ENCODE results near the gene EPHB1.

DNA sequence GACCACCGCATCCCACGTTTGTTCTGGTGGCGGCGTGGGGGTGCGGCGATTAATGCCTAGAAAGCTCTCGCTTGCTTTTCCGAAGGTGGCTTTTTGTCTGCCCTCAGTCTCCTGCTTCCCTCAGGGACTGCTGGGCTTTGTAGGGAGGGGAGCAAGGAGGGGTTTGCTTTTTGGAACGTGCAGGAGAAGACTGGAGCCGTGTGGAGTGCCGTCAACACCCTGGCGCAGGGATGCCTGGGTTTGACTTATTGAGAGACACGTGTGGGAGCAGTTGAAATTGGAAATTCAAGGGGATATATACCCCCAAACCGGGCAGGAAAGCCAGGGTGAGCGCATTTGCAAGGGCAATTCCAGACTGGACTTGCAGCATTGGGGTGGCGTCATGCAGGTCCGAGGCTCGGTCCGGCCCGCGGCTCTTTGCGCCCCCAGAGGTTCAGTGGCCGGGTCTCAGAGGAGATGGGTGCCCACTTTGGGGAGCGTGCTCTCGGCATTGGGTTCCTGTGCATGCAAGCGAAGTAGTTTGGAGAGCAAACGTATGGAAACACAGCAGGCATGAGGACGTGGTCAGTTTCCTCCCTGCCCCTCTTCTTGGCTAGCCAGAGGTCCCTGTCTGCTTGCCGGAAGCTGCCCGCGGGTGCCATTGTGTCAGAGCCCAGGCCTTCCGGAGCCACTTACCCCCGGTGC, 2.1 kb downstream of the EPHB1 start:
- no peak for TF ChIP-seq ZFX (IDR thresholded peaks at IDR 0.05)
- TF ChIP-seq, protein P1, sequence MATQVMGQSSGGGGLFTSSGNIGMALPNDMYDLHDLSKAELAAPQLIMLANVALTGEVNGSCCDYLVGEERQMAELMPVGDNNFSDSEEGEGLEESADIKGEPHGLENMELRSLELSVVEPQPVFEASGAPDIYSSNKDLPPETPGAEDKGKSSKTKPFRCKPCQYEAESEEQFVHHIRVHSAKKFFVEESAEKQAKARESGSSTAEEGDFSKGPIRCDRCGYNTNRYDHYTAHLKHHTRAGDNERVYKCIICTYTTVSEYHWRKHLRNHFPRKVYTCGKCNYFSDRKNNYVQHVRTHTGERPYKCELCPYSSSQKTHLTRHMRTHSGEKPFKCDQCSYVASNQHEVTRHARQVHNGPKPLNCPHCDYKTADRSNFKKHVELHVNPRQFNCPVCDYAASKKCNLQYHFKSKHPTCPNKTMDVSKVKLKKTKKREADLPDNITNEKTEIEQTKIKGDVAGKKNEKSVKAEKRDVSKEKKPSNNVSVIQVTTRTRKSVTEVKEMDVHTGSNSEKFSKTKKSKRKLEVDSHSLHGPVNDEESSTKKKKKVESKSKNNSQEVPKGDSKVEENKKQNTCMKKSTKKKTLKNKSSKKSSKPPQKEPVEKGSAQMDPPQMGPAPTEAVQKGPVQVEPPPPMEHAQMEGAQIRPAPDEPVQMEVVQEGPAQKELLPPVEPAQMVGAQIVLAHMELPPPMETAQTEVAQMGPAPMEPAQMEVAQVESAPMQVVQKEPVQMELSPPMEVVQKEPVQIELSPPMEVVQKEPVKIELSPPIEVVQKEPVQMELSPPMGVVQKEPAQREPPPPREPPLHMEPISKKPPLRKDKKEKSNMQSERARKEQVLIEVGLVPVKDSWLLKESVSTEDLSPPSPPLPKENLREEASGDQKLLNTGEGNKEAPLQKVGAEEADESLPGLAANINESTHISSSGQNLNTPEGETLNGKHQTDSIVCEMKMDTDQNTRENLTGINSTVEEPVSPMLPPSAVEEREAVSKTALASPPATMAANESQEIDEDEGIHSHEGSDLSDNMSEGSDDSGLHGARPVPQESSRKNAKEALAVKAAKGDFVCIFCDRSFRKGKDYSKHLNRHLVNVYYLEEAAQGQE (IDR thresholded peaks at IDR 0.05; ENCODE audit: low read depth) = no peak
- TF ChIP-seq, protein P2, sequence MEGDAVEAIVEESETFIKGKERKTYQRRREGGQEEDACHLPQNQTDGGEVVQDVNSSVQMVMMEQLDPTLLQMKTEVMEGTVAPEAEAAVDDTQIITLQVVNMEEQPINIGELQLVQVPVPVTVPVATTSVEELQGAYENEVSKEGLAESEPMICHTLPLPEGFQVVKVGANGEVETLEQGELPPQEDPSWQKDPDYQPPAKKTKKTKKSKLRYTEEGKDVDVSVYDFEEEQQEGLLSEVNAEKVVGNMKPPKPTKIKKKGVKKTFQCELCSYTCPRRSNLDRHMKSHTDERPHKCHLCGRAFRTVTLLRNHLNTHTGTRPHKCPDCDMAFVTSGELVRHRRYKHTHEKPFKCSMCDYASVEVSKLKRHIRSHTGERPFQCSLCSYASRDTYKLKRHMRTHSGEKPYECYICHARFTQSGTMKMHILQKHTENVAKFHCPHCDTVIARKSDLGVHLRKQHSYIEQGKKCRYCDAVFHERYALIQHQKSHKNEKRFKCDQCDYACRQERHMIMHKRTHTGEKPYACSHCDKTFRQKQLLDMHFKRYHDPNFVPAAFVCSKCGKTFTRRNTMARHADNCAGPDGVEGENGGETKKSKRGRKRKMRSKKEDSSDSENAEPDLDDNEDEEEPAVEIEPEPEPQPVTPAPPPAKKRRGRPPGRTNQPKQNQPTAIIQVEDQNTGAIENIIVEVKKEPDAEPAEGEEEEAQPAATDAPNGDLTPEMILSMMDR (IDR thresholded peaks at IDR 0.05 in 2 of 3, conservative IDR thresholded peaks at IDR 0.05 in 1 of 3; ENCODE audit: borderline replicate concordance in 1 of 3, insufficient read depth in 1 of 3, low read depth in 2 of 3, low read length in 2 of 3) = no peak
- TF ChIP-seq, protein P3, sequence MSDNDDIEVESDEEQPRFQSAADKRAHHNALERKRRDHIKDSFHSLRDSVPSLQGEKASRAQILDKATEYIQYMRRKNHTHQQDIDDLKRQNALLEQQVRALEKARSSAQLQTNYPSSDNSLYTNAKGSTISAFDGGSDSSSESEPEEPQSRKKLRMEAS (IDR thresholded peaks at IDR 0.05) = no peak
- no peak for TF ChIP-seq EZH2phosphoT487 (IDR thresholded peaks at IDR 0.05; ENCODE audit: borderline replicate concordance)
- TF ChIP-seq POLR2AphosphoS5 (IDR thresholded peaks at IDR 0.05; ENCODE audit: low read depth, low read length) = no peak
- no peak for TF ChIP-seq SP1 (IDR thresholded peaks at IDR 0.05; ENCODE audit: low read depth)
- TF ChIP-seq RAD21 (IDR thresholded peaks at IDR 0.05; ENCODE audit: low read depth) = no peak
- TF ChIP-seq POLR2A (IDR thresholded peaks at IDR 0.05; ENCODE audit: borderline replicate concordance, extremely low read depth, insufficient read depth, insufficient read length) = no peak
- TF ChIP-seq JUND (IDR thresholded peaks at IDR 0.05) = no peak

Measured in HCT116 (cell line).